CD4-positive, alpha-beta T cell treated with Interleukin-12 subunit alpha and Interleukin-12 subunit beta, for 1 hour (primary cell): ENCODE results near the gene HGD.
"Not testable (repeated sequence)": the region's sequence is repeated elsewhere in the genome, so short reads cannot be mapped to it uniquely, and the experiment has no call there.

Experiments used
- DNase-seq: peaks from one replicate; pipeline ENCODE4 v3.0.0-alpha.2; 2020

Gene HGD

GRCh38 chr3:120678331-120678947, 3.6 kb downstream of the HGD start:
- no peak for DNase-seq

DNA sequence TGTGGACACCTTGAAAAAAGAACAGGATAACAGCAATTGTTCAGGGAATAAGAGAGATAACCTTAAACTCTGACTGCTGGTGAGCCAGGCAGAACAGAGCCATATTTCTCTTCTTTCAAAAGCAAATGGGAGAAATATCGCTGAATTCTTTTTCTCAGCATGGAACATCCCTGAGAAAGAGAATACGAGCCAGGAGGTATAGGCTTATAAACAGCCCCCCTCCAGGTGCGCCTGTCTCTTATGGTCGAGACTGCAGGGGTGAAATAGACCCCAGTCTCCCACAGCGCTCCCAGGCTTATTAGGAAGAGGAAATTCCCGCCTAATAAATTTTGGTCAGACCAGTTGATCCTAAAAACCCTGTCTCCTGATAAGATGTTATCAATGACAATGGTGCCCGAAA, 4.8 kb downstream of the HGD start:
- DNase-seq: not testable (repeated sequence)

- DNase-seq: no peak
Observed at GRCh38 chr3:120673116-120673515, 8.9 kb downstream of the HGD start.

DNA sequence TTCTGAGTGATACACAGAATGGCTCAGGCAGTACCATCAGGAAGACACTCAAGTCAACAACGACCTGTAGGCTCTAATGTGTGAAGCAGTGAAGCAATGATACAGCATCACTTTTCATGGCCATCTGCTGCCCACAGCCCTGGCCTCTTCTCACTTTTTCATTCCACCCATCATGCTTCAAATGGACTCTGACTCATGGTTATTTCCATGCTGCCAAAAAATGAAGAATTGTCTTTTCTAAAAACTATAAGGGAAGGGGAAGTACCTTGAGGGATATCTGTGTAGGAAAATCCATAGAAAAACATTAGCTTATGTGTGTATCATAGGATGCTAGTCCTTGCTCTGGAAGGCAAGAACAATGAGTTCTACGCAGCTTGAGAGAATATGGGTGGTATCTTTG, 11.5 kb downstream of the HGD start:
- DNase-seq: no peak

- DNase-seq: no peak
Observed at GRCh38 chr3:120664926-120665325, 17.1 kb downstream of the HGD start.

DNA sequence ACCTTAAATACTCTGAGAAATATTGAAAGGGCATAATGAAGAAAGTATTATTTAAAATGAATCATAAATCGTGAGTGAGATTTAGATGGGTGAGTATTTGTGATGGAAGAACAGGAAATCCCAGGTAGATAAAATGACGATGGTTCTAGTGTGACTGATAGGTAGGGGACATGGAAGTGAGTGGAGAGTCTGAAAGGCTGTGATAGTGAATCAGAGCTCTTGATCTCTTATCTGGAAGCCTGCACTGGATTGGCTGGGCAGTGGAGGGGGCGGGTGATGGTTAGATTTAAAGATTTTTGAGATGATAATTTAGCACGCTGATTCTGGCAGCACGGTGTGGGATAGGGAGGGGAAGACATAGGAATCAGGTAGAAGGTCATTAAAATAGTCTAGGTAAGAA, 20.1 kb downstream of the HGD start:
- DNase-seq: no peak

DNA sequence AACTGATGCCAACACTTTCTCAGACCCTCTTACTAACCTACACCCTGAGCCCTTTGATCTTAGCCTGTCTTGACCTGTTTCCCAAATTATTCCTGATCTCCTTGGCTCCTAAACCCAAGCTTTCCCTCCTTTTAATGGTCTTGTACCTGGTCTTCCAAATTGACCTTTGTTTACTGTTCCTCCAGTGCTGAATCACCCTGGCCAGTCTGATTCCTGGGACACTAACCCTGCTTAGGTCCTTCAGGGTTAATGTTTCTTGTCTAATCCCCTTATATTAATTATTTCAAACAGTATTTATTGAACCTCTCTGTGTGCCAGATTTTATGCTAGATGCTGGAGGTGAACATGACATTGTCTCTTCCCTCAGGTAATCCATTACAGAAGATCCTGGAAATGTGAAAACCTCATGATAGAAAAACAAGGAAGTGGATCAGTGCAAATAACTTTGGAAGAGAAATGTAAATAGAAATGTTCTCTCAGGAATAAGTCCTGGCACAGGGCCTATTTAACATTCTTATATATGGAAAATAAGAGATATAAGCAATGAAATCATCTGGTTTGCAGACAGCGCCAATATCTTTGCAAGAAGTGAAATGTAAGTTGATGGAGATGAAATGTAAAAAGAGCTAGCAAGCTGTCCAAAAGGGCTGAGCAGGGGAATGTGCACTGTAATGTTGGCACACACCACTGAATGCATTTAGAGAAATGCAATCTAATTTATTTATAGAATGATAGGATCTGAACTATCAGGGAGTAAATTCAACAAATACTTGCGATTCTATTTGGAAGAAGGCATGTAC, 20.7 kb downstream of the HGD start:
- DNase-seq: no peak

GRCh38 chr3:120659834-120660233, 22.2 kb downstream of the HGD start:
- DNase-seq: no peak

DNA sequence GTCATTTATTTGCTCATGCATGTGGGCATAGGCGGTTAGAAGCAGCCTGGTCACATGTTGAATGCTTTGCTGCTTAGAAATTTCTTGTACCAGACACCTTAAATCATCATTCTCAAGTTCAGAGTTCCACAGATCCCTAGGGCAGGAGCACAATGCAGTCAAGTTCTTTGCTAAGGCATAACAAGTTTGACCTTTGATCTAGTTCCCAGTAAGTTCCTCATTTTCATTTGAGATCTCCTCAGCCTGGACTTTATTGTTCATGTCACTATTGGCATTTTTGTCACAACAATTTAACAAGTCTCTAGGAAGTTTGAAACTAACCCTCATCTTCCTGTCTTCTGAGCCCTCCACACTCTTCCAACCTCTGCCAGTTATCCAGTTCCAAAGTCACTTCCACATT, 22.8 kb downstream of the HGD start:
- DNase-seq: no peak

- no peak for DNase-seq
Observed at GRCh38 chr3:120652896-120653545, 29.0 kb downstream of the HGD start.

DNA sequence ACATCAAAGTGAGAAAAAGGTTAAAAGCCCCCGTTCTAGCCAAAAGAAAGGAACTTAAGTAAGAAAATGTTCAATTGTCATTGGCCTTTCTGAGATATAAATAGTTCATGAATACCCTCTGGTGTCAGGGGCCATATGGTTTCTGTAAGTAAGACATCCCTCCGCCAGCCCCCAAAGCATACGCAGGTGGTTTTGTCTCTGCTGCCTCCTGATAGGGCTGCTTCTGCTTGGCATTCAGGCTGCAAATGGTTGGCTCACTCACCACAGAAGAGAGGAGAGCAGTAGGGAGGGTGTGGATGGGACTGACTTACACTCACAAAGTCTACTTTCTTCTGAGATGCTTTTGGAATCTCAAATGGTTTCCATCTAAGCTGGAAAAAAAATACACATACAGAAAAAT, 29.8 kb downstream of the HGD start:
- no peak for DNase-seq

- no peak for DNase-seq
Observed at GRCh38 chr3:120650311-120650710, 31.7 kb downstream of the HGD start.

GRCh38 chr3:120649830-120650233, 32.2 kb downstream of the HGD start:
- no peak for DNase-seq

- DNase-seq: no peak
Observed at GRCh38 chr3:120648290-120648689, 33.7 kb downstream of the HGD start.

GRCh38 chr3:120646771-120647432, 35.1 kb downstream of the HGD start:
- DNase-seq: no peak

- no peak for DNase-seq
Observed at GRCh38 chr3:120645083-120645845, 36.8 kb downstream of the HGD start.

DNA sequence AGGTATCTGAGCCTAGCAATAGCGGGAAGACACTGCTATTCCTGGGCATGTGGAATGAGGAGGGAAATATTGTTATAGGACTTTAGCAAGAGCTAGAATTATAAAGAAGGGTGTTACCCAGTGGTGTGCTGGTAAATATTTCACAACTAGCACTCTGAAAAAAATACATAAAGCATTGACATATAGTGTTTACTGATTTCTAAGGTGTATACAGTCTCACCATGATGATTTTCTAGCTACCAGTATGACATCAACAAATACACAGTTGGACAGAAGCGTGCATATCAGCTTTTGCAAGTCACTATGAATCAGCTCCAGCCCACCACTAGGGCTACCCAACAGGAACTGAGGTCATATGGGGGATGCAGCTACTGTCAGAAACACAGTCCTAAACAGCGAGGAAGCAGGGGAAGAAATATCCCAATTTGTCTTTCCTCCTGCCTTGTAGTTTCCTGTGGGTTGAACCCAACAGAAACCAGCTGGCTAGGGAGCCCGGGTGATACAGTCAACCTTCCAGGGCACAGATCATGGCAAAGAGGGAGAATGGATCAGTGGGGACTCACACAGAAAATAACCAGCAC, 39.6 kb downstream of the HGD start:
- DNase-seq: no peak

DNA sequence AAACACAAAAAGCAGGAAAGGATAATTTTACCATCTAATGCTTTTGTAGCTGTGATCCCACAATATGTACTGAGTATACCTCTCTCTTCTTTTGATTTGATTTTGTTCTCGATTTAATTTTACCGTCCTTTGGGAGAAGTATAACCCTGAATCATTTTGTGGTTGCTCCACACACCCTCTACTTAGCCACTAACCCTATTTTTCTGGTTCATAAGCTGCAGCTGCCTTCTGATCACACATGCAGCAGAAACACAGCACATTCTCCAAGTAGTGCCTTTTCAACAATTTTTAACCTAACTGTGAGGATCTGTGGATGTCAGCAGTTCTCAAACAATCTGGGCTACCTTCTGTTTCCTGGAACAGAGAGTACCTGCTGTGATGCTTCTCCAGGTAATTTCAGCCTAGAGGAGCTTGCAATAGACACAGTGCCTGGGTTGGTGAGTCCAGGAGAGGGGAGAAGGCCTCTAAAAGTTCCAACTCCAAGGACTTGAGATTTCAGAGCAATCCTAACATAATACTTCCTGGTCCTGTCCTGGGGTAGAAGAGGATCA, 40.3 kb downstream of the HGD start:
- no peak for DNase-seq

- DNase-seq: no peak
Observed at GRCh38 chr3:120640231-120640630, 41.8 kb downstream of the HGD start.

- not testable (repeated sequence) for DNase-seq
Observed at GRCh38 chr3:120638820-120639219, 43.2 kb downstream of the HGD start.

DNA sequence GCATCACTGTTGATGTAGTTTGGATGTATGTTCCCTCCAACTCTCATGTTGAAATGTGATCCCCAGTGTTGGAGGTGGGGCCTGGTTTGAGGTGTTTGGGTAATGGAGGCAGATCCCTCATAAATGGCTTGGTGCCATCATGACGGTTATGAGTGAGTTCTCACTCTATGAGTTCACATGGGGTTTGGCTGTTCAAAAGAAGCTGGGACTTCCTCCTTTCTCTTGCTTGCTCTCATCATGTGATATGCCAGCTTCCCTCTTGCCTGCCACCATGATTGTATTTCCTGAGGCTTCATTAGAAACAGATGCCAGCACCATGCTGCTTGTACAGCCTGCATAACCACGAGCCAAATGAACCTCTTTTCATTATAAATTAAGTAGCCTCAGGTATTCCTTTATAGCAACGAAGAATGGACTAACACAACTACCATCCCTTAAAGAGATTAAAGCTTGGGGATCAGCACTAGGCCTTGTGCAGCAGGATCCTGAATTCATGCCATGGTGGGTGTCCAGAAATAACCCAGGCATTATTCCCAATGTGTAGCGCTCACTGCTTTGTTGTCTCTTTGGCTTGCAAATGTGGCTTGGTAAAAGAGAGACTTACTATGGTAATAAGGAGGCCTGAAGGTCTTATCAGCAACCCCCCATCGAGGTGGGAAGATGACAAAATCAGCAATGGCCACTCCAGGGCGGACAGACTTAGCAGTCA, 44.0 kb downstream of the HGD start:
- no peak for DNase-seq
